HG03103 (cell line): ENCODE results near the gene P4HA1.

Source experiments
- ATAC-seq: cut with Tn5 transposase; IDR thresholded peaks from one replicate; pipeline ENCODE4 v1.9.1; 2021; ENCODE audit warnings: low read depth; ENCODE audit not compliant: unreplicated experiment

P4HA1 gene

DNA sequence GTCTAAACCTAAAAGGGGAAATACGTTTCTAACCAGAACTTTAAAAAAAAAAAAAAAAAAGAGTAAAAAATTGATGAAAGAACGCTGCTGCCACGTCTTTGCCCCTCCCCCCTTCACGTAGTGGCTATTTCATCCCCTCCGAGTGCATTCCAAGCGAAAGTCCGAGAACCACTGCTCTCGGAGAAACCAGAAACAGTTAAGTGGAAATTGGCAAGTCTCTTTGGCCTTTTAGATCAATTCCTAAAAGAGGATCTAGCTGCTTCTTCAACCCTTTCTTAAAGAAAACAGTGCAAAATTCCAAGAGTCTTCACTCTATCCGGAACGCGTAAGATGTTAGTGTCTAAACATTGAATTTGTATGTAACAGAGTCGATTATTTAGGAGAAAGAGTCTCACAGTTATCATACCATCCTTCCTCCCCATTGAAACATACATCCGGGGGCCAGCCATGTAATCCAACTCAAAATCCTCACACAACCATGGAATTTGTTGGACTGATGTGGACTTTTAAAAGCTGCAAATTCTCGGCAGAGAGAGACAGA lies 1.1 kb downstream of the P4HA1 start:
- no peak for ATAC-seq

DNA sequence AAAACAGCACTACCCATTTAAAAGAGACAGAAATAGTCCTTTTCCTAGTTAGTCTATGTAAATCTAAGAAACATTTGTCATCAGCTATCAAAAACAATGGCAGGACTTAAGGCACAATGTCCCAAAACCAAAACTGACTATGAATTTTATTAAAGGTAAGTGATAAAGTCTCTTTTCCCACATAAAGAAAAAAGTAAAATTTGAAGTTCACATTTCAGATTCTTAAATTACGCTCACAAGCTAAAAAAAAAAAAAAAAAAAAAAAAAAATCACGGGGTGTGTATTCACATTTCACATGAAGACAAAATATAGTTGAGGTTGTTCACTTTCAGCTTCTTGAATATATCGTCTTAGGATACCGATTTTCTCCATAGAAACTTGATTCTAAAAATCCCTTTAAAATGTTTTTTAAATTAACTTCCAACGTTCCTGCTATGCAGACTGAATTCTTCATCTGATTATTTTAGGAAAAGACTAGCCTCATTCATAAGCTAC lies 1.6 kb downstream of the P4HA1 start:
- ATAC-seq, result no peak

DNA sequence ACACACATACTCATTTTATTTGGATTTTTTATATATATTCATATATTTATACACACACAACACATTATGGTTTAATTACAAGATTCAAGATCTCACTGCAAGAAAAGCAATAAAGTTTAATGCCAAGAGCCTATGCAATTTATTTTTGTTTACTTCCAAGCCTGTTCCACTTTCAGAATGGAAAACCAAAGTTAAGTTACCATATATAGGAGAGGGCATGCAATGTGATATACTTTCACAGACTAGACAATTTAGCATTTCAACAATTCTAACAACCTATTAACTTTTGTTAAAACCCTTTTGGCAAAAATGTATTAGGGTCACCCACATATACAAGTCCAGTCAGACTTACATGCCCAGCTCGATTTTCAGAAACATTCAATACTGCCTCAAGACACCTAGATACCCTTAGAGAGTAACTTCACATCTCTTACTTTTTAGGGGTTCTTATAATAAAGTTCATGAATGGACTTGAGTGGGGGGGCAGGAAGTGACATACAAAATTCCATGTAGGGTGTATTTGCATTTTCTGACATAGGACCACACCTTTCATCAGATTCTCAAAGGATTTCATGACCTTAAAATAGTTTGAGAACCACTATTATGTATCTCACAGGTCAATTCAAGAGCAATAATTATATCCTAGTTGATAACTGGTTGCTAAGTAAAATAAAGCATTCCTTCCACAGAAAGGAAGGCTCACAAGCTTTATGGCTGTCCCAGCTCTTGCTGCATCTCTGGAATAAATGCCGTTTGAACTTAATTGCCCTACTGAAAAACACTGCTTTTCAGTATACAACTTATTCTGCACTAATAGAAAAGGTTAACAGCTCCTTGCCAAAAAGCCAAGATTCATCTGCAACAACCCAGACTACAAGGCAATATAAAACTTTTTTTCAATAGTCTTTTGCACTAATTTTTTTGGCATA lies 2.5 kb downstream of the P4HA1 start:
- no peak for ATAC-seq

DNA sequence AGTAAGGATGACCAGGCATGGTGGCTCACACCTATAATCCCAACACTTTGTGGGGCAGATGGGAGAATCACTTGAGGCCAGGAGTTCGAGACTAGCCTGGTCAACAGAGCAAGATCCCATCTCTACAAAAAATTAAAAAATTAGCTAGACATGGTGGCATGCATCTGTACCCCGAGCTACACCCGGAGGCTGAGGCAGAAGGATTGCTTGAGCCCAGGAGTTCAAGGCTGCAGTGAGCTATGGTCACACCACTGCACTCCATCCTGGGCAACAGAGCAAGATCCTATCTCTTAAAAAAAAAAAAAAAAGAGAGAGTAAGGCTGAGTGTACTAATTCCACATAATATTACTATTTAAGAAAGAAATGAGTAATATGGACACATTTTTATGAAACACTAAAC lies 3.8 kb downstream of the P4HA1 start:
- no peak for ATAC-seq

DNA sequence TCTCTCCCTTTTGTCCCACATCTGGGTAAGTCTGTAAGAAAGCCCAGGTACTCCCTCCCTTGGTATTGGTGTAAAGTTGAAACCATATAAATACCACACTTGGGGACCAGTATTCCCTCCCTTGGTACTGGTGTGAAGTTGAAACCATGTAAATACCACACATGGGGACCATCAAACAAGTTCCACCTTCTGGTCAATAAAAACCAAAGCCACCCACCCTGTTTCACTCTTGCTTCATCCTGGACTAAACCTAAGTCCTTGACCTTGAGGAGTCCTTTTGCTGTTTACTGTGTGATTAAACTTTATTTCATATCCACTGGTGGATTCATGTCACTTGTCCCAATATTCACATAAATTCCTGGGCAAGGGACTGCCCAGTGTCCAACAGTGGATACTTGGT lies 8.4 kb downstream of the P4HA1 start:
- ATAC-seq, result no peak

DNA sequence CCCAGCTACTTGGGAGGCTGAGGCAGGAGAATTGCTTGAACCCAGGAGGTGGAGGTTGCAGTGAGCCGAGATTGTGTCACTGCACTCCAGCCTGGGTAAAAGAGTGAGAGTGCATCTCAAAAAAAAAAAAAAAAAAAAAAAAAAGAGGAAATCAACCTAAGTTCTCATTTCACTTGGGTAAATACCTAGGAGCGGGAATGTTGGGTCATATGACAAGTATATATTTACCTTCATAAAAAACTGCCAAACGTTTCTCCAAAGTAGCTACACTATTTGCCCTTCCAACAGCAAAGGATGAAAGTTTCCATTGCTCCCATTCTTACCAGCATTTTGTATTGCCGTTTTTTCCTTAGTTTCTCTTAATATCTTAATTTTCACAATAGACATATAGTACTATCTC lies 9.8 kb downstream of the P4HA1 start:
- no peak for ATAC-seq

DNA sequence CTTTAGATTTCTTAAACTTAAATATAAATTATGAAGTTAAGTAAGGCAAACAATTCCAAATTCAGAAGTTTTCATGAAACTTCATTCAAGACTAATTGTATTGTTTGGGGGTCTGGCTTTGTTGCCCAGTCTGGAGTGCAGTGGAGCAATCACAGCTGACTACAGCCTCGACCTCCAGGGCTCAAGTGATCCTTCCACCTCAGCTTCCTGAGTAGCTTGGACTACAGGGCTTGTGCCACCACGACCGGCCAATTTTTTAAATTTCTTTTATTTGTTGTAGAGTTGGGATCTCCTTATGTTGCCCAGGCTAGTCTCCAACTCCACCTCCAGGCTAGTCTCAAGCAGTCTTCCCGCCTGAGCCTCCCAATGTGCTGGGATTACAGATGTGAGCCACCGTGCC lies 12.5 kb downstream of the P4HA1 start:
- ATAC-seq, result no peak

DNA sequence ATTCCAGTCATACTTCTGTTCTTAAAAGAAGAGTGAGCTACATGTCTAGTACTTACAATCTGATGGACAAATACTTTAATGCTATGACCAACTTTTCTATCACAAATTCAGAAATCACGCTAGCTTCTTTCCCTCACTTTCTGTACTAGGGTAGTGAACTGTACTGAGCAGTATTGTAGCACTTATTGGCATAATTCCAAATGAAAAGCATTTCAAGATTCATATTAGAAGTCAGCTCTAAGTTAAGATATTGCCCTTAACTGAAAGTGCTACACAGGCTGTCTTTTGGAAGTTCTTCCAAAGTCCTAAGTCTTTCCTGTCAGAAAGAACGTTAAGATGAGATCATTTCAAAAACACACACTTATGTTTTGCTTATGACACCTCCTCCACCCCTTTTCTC lies 13.4 kb downstream of the P4HA1 start:
- ATAC-seq, result no peak

DNA sequence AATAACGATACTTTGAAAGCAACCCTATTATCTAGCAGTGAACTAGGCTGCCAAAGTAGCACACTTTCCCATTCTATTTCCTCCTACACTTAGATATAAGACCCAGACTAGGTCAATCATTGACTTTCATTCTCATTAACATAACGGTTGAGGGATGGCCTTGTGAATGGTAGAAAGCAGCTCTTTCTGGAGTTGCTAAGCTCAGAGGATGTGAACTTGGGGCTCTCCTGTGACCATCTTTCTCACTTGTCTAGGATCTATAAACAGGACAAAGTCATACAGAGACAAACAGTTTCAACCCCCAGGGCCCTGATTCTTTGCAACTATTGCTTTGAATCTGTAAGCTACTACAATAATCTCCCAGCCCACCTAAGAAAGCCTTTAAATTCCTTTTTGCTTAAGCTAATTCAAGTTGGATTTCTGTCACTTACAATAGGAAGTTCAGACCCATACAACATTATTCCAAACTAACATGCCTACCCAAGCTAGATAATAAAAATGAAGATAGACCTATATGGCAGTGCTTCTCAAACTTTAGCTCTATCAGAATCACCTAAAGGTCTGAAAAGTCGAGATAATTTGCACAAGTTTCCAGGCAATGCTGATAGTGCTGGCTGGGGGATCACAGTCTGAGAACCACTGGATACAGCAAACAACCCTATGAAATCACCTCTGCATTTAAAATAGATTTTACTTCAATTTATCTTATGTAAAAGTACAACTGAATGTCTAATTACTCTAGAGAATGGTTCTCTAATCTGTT lies 16.7 kb downstream of the P4HA1 start:
- no peak for ATAC-seq

DNA sequence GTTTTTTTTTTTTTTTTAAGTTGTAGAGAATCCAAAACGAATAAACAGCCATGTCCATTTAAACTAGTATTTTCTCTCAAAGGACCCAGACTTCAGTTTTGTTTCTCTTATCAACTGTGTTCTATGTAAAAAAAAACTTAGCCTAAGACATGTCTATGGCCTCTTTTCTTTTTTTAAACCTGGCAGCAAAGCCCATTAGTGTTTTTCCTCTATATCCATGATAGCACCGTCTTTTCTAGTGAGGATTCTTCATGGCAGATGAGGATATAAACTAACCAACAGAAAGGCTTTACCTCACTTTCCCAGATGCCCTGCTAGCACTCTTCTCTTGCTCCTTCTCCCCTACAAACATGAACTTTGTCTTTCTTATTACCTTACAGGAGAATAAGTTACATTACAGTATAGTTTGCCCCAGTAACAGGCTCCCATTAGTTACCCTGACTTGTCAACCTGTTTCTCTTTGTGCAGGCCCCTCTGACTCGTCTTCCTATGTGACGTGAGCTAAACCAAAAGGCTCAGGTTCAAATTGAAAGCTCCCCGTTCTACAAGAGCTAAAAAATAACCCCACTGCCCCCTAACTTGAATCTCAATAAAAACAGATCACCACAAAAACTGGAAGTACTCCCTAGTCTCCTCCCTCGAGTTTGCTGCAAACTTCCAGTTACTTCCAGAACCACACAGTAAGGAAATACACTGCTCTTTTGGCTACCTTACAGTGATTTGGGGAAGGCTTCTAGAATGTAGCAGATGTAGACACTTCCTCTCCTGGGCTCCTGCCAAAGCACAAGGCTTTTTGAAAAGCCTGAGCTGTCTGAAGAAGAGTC lies 20.1 kb downstream of the P4HA1 start:
- ATAC-seq, result no peak

DNA sequence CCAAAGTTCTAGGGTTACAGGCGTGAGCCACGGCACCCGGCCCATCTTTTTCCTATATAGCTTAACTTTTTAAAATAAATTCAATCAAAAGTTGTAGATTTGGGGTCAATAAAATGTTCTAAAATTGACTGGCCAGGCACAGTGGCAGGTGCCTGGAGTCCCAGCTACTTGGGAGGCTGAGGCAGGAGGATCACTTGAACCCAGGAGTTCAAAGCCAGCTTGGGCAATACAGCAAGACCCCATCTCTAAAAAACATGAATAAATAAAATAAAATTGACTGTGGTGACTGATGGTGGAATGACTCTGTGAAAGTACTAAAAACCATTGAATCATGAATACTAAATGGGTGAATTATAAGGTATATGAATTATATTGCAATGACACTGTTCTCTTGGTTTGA lies 20.8 kb downstream of the P4HA1 start:
- ATAC-seq, result no peak

DNA sequence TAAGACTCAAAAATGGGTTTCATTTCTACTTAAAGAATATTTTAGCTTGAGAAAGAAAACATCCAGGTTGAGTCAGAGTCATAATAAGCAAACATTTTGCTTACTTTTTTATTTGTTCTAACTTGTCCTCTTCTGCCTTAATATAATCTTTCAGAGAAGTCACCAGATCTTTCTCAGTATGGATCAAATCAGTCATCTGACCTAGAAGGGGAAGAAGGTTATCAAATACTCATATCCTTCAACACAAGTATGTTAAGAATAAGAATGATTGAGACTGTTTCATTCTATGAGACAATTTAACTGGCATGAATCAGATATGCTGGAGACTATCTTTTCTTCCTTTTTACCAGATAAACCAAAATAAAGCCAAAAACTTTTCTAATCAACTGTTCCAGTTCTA lies 23.0 kb downstream of the P4HA1 start:
- ATAC-seq, result no peak

DNA sequence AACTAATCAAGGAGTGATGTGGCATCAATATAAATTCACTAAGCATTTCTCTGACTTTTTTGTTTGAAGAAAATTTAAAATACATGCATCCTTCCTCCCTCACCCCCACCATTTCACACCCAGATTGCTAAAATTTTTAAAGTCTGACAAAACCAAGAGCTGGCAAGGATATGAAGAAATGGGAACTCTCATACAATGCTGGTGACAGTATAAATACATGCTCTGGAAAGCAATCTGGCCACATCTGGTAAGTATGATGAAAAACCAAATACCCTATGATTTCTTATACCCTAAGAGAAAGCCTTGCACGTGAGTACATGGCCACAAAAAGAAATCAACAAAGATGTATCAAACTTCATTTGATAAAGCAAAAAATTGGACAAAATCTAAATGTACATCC lies 31.2 kb downstream of the P4HA1 start:
- no peak for ATAC-seq

DNA sequence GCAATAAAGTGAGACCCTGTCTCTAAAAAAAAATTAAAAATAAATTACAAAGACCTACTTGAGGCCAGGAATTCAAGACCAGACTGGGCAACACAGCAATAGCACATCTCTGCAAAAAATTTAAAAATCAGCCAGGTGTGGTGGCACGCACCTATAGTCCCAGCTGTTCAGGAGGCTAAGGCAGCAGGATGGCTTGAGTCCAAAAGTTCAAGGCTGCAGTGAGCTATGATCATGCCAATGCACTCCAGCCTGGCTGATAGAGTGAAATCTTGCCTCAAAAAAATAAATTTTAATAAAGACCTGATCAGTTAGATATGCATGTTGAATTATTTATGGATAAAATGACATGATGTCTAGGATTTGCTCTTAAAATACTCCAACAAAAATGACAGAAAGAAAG lies 34.9 kb downstream of the P4HA1 start:
- no peak for ATAC-seq

DNA sequence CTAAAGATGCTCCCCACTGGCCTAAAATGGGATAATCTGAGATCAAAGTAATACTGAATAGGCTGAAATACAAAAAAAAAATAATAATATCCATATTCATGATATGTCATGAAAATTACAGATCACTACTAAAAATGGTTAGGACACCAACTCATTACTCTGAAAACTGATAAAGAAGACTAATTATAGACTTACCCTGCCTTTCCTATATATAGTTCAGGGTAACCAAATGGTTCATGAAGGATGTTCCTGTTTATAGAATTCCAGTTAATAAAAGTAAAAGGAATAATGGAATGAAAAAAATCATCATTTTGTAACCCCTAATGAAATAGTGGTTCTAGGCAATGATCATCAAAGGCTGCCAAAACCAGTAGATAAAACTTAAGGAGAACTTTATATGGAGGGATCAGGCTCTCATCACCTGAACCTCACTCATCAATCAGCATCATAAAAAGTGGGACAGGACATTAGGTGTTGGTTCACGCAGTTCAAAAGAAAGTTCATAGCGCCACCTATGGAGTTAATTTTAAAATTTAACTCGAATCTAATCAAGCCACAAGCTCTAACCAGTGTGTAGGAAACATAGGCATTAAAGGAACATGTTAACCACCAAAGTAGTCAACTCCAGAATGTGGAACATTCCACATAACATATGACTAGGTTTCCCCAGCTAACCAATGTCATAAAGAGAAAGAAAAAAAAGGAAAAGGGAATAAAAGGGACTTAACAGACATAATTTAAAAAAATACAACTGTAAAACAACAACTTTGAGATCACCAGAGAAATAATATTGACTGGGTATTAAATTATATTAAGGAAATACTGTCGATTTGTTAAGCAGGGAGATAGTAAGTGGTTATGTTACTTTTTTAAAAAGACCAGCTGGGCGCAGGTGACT lies 35.7 kb downstream of the P4HA1 start:
- no peak for ATAC-seq

DNA sequence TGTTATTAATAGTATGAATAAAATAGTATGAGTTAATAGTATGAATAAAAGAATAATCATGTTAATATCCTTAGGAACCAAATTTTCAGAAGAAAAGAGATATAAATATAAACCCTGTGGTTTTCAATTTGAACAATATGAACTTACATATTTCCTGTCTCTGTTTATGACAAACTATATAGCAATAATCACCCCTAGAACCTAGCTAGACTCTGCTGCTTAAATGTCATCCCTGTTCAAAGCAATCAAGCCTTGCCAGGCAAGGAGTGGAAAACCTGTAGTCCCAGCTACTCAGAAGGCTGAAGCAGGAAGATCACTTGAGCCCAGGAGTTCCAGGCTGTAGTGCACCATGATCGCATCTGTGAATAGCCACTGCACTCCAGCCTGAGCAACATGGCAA lies 36.5 kb downstream of the P4HA1 start:
- ATAC-seq, result no peak

DNA sequence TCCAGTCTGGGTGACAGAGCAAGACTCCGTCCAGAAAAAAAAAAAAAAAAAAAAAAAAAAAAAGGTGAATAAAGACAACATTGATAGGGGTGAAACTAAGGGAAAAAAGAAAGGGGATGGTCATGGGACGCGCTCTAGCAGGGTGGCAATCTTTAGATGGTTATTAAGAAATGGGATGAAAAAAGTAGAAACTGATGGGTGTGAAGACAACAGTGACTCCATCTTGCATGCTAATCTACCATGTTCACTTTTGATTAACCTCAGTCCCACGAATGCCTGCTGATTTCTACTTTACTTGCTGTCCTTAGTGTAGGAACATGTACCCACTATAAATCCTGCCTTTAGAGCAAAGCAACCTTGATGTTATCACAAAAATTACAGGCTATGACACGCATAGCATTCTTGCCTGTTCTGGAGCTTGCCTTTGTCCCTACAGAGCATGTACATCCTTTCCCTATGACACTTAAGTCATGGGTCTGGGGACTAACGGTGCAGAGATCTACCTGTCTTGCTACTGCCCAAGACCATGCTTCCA lies 38.5 kb downstream of the P4HA1 start:
- ATAC-seq, result no peak

DNA sequence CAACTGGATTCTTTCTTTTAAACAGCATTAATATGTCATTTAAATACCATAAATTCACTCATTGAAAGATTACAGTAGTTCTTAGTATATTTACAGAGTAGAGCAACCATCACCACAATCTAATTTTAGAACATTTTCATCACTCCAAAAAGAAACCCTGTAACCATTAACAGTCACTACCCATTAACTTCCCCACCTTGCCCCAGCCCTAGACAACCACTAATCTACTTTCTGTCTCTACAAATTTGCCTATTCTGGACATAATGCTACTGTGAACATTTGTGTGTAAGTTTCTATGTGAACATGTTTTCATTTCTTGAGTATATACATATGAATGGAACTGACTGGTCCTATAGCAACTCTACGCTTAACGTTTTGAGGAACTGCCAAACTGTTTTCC lies 42.4 kb downstream of the P4HA1 start:
- ATAC-seq, result no peak

DNA sequence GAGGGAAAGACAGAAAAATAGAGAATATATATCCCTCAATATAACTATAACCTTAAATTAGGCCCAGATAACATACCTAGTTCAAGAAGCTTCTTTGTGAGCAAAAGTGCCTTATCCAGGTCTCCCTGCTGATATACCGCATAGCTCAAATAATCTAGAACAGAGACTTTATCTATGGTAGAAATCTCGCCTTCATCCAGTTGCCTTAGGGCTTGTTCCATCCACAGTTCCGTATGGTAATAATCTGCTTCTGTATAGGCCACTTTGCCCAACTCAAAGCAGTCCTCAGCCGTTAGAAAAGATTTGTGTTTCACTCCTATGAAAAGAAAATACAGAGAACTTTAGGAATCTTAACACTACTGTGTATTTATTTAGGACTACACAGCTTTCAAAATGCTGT lies 43.4 kb downstream of the P4HA1 start:
- no peak for ATAC-seq
